ENCODE results near the gene PTGDR2. TPM values are rescaled to one million over a fixed set of nuclear protein-coding genes. Genes with fewer than 3 reads are reported as not detected.

Gene PTGDR2
- total RNA-seq, 1 donor from 2014 or later, result not detected

DNA sequence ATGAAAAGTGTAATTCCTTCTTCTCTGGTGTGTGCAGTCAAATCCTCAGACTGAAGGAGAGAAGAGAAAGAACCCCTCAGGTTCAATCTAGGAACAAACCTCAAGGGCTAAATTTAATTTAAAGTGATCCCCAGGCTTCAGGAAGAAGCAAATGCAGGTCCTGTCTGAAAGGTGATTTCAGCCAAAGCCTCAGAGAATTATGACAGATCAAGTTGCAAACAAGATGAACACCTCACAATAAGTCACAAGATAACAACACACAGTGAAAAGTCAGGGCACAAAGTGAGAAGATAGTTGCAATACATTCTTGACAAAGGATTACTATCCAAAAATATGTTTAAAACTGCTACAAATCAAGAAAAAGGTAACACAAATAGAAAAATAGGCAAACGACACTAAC lies 23.4 kb upstream of the PTGDR2 start:
- Mint-ChIP-seq H3K9me3 (ENCODE audit: unreplicated experiment) (no peaks in the 10 kb centered on the region), H3K4me1 (ENCODE audit: unreplicated experiment) (peaks cover 18% of the 10 kb centered on the region), H3K36me3 (ENCODE audit: low read depth, unreplicated experiment) (no peaks in the 10 kb centered on the region), H3K27me3 (ENCODE audit: unreplicated experiment) (peaks cover 2% of the 10 kb centered on the region), H3K4me3 (ENCODE audit: unreplicated experiment) (no peak overlapping the region), H3K27ac (ENCODE audit: unreplicated experiment) (no peak overlapping the region)
- TF ChIP-seq CTCF (IDR thresholded peaks at IDR 0.05; ENCODE audit: unreplicated experiment), result no peak
- DNase-seq (ENCODE audit: low spot score), result no peak

- H3K27me3 Mint-ChIP-seq (ENCODE audit: unreplicated experiment), result peaks cover 2% of the 10 kb centered on the region
- H3K4me1 Mint-ChIP-seq (ENCODE audit: unreplicated experiment), result peaks cover 18% of the 10 kb centered on the region
- no peaks in the 10 kb centered on the region for H3K36me3 Mint-ChIP-seq (ENCODE audit: low read depth, unreplicated experiment)
- no peaks in the 10 kb centered on the region for H3K9me3 Mint-ChIP-seq (ENCODE audit: unreplicated experiment)
- no peak overlapping the region for H3K4me3 Mint-ChIP-seq (ENCODE audit: unreplicated experiment)
- no peak for TF ChIP-seq CTCF (IDR thresholded peaks at IDR 0.05; ENCODE audit: unreplicated experiment)
- no peak overlapping the region for H3K27ac Mint-ChIP-seq (ENCODE audit: unreplicated experiment)
- no peak for DNase-seq (ENCODE audit: low spot score)
Observed at GRCh38 chr11:60878245-60879101, 22.7 kb upstream of the PTGDR2 start.

GRCh38 chr11:60876168-60876485 lies 20.4 kb upstream of the PTGDR2 start:
- no peak overlapping the region for H3K4me3 Mint-ChIP-seq (ENCODE audit: unreplicated experiment)
- peaks cover 4% of the 10 kb centered on the region for H3K27me3 Mint-ChIP-seq (ENCODE audit: unreplicated experiment)
- H3K27ac Mint-ChIP-seq (ENCODE audit: unreplicated experiment), result peak overlapping the region; percentile 61
- no peak for TF ChIP-seq CTCF (IDR thresholded peaks at IDR 0.05; ENCODE audit: unreplicated experiment)
- H3K4me1 Mint-ChIP-seq (ENCODE audit: unreplicated experiment), result peaks cover 18% of the 10 kb centered on the region
- H3K9me3 Mint-ChIP-seq (ENCODE audit: unreplicated experiment), result no peaks in the 10 kb centered on the region
- H3K36me3 Mint-ChIP-seq (ENCODE audit: low read depth, unreplicated experiment), result no peaks in the 10 kb centered on the region
- no peak for DNase-seq (ENCODE audit: low spot score)

DNA sequence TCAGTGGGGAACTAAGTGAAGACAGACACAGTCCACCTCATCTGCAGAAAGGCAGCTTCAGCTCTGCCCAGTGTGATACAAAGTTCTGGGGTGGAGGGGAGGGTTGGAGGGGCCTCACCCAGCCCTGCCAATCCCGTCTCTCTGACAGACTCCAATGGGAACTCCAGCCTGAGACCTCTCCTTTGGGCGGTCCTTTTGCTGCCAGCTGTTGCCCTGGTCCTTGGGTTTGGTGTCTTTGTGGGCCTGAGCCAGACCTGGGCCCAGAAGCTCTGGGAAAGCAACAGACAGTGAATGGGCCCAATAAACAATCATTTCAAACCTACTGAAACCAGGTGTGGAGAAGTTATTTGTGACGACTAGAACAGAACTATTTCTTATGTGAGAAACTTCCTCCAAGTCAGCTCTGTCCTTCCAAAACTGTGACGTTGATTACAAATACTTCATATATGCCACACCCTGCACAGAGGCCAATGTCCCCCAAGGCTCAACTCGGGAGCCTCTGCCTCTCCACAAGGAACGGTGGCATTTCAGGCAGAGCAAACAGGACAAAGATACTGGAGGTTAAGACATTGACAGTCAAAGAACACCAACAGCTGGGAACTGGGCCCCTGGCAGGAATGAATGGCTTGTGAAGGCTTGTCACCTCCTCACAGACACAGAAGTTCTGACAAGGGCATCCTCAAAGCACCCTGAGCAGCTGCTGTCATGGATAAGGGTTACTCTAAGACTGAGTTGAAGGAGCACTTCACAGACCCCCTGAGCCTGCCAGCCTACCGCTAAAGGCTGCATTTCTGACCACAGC lies 19.8 kb upstream of the PTGDR2 start:
- DNase-seq (ENCODE audit: low spot score), result no peak
- TF ChIP-seq CTCF (IDR thresholded peaks at IDR 0.05; ENCODE audit: unreplicated experiment), result no peak
- no peaks in the 10 kb centered on the region for H3K36me3 Mint-ChIP-seq (ENCODE audit: low read depth, unreplicated experiment)
- H3K4me1 Mint-ChIP-seq (ENCODE audit: unreplicated experiment), result peaks cover 18% of the 10 kb centered on the region
- H3K4me3 Mint-ChIP-seq (ENCODE audit: unreplicated experiment), result no peak overlapping the region
- no peaks in the 10 kb centered on the region for H3K9me3 Mint-ChIP-seq (ENCODE audit: unreplicated experiment)
- H3K27ac Mint-ChIP-seq (ENCODE audit: unreplicated experiment), result no peak overlapping the region
- H3K27me3 Mint-ChIP-seq (ENCODE audit: unreplicated experiment), result peaks cover 3% of the 10 kb centered on the region

Measured in endothelial cell (in vitro differentiated cells).